NT2/D1 (cell line): Measurements from ENCODE around the gene PRRX2.

Experiments used
- SUZ12 ChIP-seq: IDR thresholded peaks from 2 replicates; pipeline ENCODE4 v1.6.1; 2011; ENCODE audit not compliant: insufficient read length, insufficient read depth; ENCODE audit errors: extremely low read depth
- YY1 ChIP-seq: IDR thresholded peaks from 2 replicates; pipeline ENCODE4 v1.6.1; 2011; ENCODE audit not compliant: insufficient read length, insufficient read depth

DNA sequence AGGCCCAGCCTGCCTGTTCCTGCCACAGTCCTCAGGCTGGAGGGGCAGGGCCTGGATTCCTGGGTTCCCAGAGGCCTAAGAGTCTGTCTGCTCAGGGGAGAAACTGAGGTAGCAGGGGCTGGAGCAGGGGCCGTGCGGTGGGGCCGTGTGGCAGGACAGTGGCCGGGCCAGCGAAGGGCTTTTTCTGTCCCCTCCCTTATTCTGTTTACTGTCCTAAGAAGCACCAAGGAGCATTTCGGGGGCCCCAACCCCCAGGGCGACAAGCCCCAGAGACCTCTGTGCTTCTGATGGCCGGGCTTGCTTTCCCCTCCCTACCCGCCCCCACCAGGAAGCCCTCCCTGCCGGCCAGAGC lies 16.7 kb upstream of the PRRX2 start:
- TF ChIP-seq SUZ12 (no peak), YY1 (no peak)
